ENCODE results near the gene SLC2A9.

GRCh38 chr4:10011885-10012284 is 9.4 kb downstream of the SLC2A9 start:
- TF ChIP-seq, protein P1, sequence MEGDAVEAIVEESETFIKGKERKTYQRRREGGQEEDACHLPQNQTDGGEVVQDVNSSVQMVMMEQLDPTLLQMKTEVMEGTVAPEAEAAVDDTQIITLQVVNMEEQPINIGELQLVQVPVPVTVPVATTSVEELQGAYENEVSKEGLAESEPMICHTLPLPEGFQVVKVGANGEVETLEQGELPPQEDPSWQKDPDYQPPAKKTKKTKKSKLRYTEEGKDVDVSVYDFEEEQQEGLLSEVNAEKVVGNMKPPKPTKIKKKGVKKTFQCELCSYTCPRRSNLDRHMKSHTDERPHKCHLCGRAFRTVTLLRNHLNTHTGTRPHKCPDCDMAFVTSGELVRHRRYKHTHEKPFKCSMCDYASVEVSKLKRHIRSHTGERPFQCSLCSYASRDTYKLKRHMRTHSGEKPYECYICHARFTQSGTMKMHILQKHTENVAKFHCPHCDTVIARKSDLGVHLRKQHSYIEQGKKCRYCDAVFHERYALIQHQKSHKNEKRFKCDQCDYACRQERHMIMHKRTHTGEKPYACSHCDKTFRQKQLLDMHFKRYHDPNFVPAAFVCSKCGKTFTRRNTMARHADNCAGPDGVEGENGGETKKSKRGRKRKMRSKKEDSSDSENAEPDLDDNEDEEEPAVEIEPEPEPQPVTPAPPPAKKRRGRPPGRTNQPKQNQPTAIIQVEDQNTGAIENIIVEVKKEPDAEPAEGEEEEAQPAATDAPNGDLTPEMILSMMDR (IDR thresholded peaks at IDR 0.05; ENCODE audit: control extremely low read depth in 1 of 3, insufficient read depth in 1 of 3, low read depth in 1 of 3, low read length in 3 of 3) = no peak
- no peak for TF ChIP-seq CEBPB (IDR thresholded peaks at IDR 0.05; ENCODE audit: low read depth, low read length)
- no peak for TF ChIP-seq MAX (IDR thresholded peaks at IDR 0.05)
